NCI-H146 treated with DMSO at 0.1 percent for 48 hours (cell line): ENCODE results near the gene METTL21C.

ENCODE experiments used
- DNase-seq: peaks from one replicate; lab custom pipeline; 2025; ENCODE audit not compliant: unreplicated experiment; lab: John Stamatoyannopoulos, UW

The METTL21C gene

GRCh38 chr13:102694937-102695336, at the start of gene METTL21C:
METTL21C (minus strand) TSS chr13:102695044; CDS start chr13:102694498, 546 bp downstream.
- no peak for DNase-seq

GRCh38 chr13:102742506-102742905, 47.7 kb upstream of the METTL21C start:
- DNase-seq, result no peak

GRCh38 chr13:102742101-102742500, 47.3 kb upstream of the METTL21C start:
- no peak for DNase-seq

DNA sequence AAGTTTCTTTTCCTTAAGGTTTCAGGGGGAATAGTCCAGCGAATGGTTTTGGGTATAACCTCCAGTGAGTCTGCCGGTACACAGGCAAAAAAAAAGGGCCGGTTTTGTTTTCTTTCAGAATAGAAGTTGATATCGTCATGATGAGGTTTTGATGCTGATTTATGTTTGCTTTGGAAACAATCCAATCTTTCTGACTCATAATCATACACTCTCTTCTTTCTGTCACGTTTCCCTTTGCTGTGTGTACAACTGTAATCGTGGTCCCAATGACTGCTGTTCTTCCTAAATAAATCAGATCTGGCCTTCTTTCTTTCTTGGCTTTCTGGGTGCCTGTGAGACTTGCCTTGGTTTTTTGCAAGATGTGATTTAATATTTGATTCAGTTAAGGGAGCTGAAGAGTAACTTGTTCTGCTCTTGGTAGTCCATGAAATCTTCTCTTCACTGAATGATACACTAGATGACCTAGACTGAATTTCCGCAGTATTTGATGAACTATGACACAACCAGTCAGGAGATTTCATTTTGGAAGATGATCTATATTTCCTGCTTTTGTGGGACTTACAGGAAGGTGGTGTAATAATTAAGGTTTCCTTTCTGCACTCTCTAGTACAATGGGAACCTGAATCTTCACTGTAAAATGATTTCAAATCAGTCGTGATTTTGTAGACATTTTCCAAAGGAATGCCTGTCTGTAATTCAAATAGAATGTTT, 34.9 kb upstream of the METTL21C start:
- peak; percentile 26 for DNase-seq

DNA sequence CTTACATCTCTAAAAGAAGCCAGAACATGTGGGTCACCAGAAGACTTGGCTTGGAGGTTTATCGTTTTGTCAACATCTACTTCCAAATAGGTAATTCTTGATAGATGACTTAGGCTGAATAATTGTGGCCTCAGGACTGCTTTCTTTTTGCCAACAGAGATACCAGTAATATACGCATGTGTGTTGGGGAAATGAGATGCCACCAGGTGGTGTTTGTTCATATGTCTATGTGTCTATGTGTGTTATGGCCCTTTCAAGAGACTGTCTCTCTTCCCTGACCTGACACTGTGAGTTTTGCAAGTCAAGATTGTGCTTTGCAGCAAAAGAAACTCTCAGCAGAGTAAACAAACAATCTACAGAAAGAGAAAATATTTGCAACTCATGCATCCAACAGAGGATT, 31.6 kb upstream of the METTL21C start:
- no peak for DNase-seq

GRCh38 chr13:102724923-102725322, 30.1 kb upstream of the METTL21C start:
- peak; percentile 37 for DNase-seq

DNA sequence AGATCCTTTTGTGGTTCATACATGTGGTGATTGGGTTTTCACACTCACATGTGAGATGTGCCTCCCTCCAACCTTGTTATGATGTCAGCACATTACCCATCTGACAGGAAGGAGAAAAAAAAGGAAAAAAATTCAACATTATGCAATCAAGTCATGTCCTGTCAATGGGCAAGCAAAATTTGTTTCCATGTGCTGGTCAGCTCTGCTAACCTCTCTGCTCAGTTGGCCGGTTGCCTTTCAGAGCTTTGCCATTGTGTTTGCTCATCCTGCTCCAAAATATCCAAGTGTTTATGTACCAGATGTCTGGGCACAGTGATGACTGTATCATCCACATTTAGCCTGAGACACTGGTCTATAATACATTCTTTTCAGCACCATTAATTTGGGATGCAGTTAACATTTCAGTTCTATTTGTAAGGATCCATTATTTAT, 27.0 kb upstream of the METTL21C start:
- no peak for DNase-seq

GRCh38 chr13:102718746-102719145, 23.9 kb upstream of the METTL21C start:
- DNase-seq, result no peak

GRCh38 chr13:102715447-102715846, 20.6 kb upstream of the METTL21C start:
- no peak for DNase-seq

- DNase-seq, result no peak
These were observed 15.4 kb upstream of the METTL21C start for GRCh38 chr13:102710261-102710679.

- DNase-seq, result no peak
These were observed 14.7 kb upstream of the METTL21C start for GRCh38 chr13:102709536-102709935.

- no peak for DNase-seq
These were observed 14.1 kb upstream of the METTL21C start for GRCh38 chr13:102708991-102709390.

GRCh38 chr13:102708211-102708610, 13.4 kb upstream of the METTL21C start:
- DNase-seq, result no peak

DNA sequence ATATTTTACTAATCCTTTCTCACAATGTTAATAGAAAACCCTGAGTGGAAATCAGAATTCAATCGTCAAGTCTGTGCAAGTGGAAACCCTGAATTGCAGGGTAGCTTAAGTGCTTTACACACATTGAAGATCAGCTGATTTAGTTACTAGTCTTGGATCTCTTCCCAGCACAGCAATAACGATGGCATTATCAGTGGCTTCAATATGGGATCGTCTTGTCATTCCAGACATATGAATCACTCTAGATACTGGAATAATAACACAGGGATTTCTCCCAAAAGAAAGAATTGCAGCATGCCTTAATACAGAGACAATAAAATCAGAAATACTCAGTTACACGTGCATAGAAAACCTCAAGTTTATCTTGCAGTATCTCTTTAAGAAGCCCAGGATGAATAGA, 12.6 kb upstream of the METTL21C start:
- DNase-seq, result no peak

GRCh38 chr13:102704238-102705058, 9.6 kb upstream of the METTL21C start:
- DNase-seq, result no peak

GRCh38 chr13:102703726-102704035, 8.8 kb upstream of the METTL21C start:
- no peak for DNase-seq

- DNase-seq, result no peak
These were observed 8.3 kb upstream of the METTL21C start for GRCh38 chr13:102702965-102703725.

DNA sequence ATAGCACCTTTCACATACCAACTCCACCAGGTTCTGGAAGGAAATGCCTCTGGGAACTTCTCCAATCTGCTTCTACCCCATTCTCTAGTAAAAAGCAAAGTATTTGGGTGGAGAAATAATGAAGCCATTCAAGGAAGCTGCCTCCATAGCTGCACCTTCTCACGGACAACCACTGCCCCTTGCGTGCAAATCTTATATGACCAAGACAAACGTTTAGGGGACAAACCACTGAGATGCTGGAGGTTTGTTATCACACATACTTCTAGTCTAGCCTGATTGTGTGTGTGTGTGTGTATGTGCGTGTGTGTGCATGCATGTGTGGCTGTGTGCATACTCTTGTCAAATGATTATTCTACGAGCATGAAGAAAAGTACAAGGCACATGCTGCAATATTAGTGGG, 6.5 kb upstream of the METTL21C start:
- no peak for DNase-seq

GRCh38 chr13:102700088-102701031, 5.5 kb upstream of the METTL21C start:
- DNase-seq, result no peak

- no peak for DNase-seq
These were observed 4.7 kb upstream of the METTL21C start for GRCh38 chr13:102699504-102699903.

GRCh38 chr13:102698649-102698980, 3.8 kb upstream of the METTL21C start:
- DNase-seq, result no peak
